ENCODE results near the gene TEKT1.

TEKT1 gene

GRCh38 chr17:6755281-6755680 lies 76.2 kb downstream of the TEKT1 start:
- Histone ChIP-seq H3K9me3 (ENCODE audit: control insufficient read depth, insufficient read depth, low read length) (no peaks in the 10 kb centered on the region), H3K4me1 (ENCODE audit: control insufficient read depth, low read length) (no peaks in the 10 kb centered on the region), H3F3A (ENCODE audit: control insufficient read depth, insufficient read depth) (no peaks in the 10 kb centered on the region), H3K27me3 (ENCODE audit: control insufficient read depth, low read length) (peaks cover 19% of the 10 kb centered on the region), H3K4me3 (ENCODE audit: low read length) (no peak overlapping the region), H3K4me2 (ENCODE audit: low read length) (no peak overlapping the region), H3K9me2 (replicated peaks; ENCODE audit: control insufficient read depth, low read length) (no peaks in the 10 kb centered on the region), H3K79me2 (ENCODE audit: control insufficient read depth, low read length) (no peaks in the 10 kb centered on the region), H3K36me3 (ENCODE audit: control insufficient read depth, low read length) (no peaks in the 10 kb centered on the region), H4K20me1 (ENCODE audit: control insufficient read depth, insufficient read depth, low read depth, low read length) (no peaks in the 10 kb centered on the region), H3K27ac (ENCODE audit: low read depth, low read length) (no peak overlapping the region)
- no peak for TF ChIP-seq CTCF (IDR thresholded peaks at IDR 0.05; ENCODE audit: low read depth, low read length, poor library complexity, severe bottlenecking)
- no peak for TF ChIP-seq EZH2phosphoT487 (IDR thresholded peaks at IDR 0.05; ENCODE audit: borderline replicate concordance, low read length)

- Histone ChIP-seq H3K4me3 (ENCODE audit: low read length) (no peak overlapping the region), H3K4me2 (ENCODE audit: low read length) (no peak overlapping the region), H3K27me3 (ENCODE audit: control insufficient read depth, low read length) (peaks cover 19% of the 10 kb centered on the region), H3K27ac (ENCODE audit: low read depth, low read length) (no peak overlapping the region), H3K9me3 (ENCODE audit: control insufficient read depth, insufficient read depth, low read length) (no peaks in the 10 kb centered on the region), H3F3A (ENCODE audit: control insufficient read depth, insufficient read depth) (no peaks in the 10 kb centered on the region), H3K79me2 (ENCODE audit: control insufficient read depth, low read length) (no peaks in the 10 kb centered on the region), H3K4me1 (ENCODE audit: control insufficient read depth, low read length) (no peaks in the 10 kb centered on the region), H3K9me2 (replicated peaks; ENCODE audit: control insufficient read depth, low read length) (no peaks in the 10 kb centered on the region), H3K36me3 (ENCODE audit: control insufficient read depth, low read length) (no peaks in the 10 kb centered on the region), H4K20me1 (ENCODE audit: control insufficient read depth, insufficient read depth, low read depth, low read length) (no peaks in the 10 kb centered on the region)
- TF ChIP-seq EZH2phosphoT487 (IDR thresholded peaks at IDR 0.05; ENCODE audit: borderline replicate concordance, low read length) (no peak), CTCF (IDR thresholded peaks at IDR 0.05; ENCODE audit: low read depth, low read length, poor library complexity, severe bottlenecking) (no peak)
Measured at GRCh38 chr17:6753546-6753945, 78.0 kb downstream of the TEKT1 start.

- no peaks in the 10 kb centered on the region for H3K79me2 ChIP-seq (ENCODE audit: control insufficient read depth, low read length)
- H3K27me3 ChIP-seq (ENCODE audit: control insufficient read depth, low read length), result peaks cover 19% of the 10 kb centered on the region
Measured at GRCh38 chr17:6753006-6753445, 78.5 kb downstream of the TEKT1 start.

More at GRCh38 chr17:6753006-6753445, 78.5 kb downstream of the TEKT1 start:
- no peak overlapping the region for H3K4me2 ChIP-seq (ENCODE audit: low read length)
- H3K27ac ChIP-seq (ENCODE audit: low read depth, low read length), result no peak overlapping the region
- TF ChIP-seq CTCF (IDR thresholded peaks at IDR 0.05; ENCODE audit: low read depth, low read length, poor library complexity, severe bottlenecking) (no peak), EZH2phosphoT487 (IDR thresholded peaks at IDR 0.05; ENCODE audit: borderline replicate concordance, low read length) (no peak)
- H3K4me1 ChIP-seq (ENCODE audit: control insufficient read depth, low read length), result no peaks in the 10 kb centered on the region
- H3K9me3 ChIP-seq (ENCODE audit: control insufficient read depth, insufficient read depth, low read length), result no peaks in the 10 kb centered on the region
- no peak overlapping the region for H3K4me3 ChIP-seq (ENCODE audit: low read length)
- no peaks in the 10 kb centered on the region for H4K20me1 ChIP-seq (ENCODE audit: control insufficient read depth, insufficient read depth, low read depth, low read length)
- H3K36me3 ChIP-seq (ENCODE audit: control insufficient read depth, low read length), result no peaks in the 10 kb centered on the region
- H3F3A ChIP-seq (ENCODE audit: control insufficient read depth, insufficient read depth), result no peaks in the 10 kb centered on the region
- no peaks in the 10 kb centered on the region for H3K9me2 ChIP-seq (replicated peaks; ENCODE audit: control insufficient read depth, low read length)
